ENCODE data around the gene SLC38A3. TPM values are rescaled to one million over a fixed set of nuclear protein-coding genes. Genes with fewer than 3 reads are reported as not detected.
A peak's percentile ranks its signal among the peaks of the same experiment; 100 is the strongest.

SLC38A3 gene
- total and polyA plus RNA-seq, 11 donors = 1.0 to 14.8 (median 8.4) TPM

DNA sequence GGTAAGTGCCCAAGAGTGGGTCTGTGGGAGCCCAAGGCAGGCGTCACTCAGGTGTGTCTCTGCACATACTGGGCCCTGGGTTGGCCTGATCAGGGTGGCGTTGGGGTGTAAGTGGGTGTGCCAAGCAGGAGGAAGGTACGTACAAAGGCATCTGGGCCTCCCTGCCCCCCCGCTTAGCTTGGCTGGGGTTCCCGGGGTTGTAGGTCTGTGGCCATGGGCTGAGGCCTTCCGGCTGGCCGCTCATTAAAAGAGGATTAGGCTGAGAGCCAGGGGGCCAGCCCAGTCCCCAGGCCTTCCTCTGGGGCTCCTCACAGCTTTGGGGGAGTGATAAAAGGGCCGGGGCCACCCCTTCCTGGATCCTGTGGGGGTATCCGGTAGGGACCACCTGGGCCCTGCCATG, 36.7 kb upstream of the SLC38A3 start:
- 52 to 64% (median 58%) methylated on average over 6 to 9 of the region's 9 CpGs for WGBS, 4 donors
- H3K27me3 ChIP-seq = no peaks in the 10 kb centered on the region
- TF ChIP-seq POLR2A (IDR thresholded peaks at IDR 0.05) (no peak), CTCF (IDR thresholded peaks at IDR 0.05) (no peak)
- DNase-seq (peak in 4 of 5 donors; percentile 47 to 70 (median 62)), ATAC-seq (peak in 2 of 4 donors; percentile 6 to 40)
- H3K4me3 ChIP-seq = no peak overlapping the region
- peak overlapping the region; percentile 29 to 92 (median 83) for H3K27ac ChIP-seq
- H3K36me3 ChIP-seq = no peaks in the 10 kb centered on the region
- intact Hi-C loops (cut with DNase I) = no loop called here
- peaks cover 35 to 95% (median 82%) of the 10 kb centered on the region in 12 donors for H3K4me1 ChIP-seq
- no peaks in the 10 kb centered on the region for H3K9me3 ChIP-seq

- ATAC-seq = no peak
- DNase-seq = no peak
- Histone ChIP-seq H3K36me3 (peaks cover 0 to 2% (median 0%) of the 10 kb centered on the region in 9 donors), H3K4me1 (peaks cover 35 to 93% (median 78%) of the 10 kb centered on the region in 12 donors), H3K9me3 (no peaks in the 10 kb centered on the region), H3K27ac (peak overlapping the region; percentile 29 to 92 (median 83)), H3K27me3 (no peaks in the 10 kb centered on the region), H3K4me3 (no peak overlapping the region)
- intact Hi-C loops (cut with DNase I) = no loop called here
- no peak for TF ChIP-seq CTCF (IDR thresholded peaks at IDR 0.05)
- no peak for TF ChIP-seq POLR2A (IDR thresholded peaks at IDR 0.05)
- WGBS, 4 donors = 76 to 89% (median 84%) methylated on average over 5 to 6 of the region's 6 CpGs
These were observed 36.3 kb upstream of the SLC38A3 start for GRCh38 chr3:50168791-50169190.

DNA sequence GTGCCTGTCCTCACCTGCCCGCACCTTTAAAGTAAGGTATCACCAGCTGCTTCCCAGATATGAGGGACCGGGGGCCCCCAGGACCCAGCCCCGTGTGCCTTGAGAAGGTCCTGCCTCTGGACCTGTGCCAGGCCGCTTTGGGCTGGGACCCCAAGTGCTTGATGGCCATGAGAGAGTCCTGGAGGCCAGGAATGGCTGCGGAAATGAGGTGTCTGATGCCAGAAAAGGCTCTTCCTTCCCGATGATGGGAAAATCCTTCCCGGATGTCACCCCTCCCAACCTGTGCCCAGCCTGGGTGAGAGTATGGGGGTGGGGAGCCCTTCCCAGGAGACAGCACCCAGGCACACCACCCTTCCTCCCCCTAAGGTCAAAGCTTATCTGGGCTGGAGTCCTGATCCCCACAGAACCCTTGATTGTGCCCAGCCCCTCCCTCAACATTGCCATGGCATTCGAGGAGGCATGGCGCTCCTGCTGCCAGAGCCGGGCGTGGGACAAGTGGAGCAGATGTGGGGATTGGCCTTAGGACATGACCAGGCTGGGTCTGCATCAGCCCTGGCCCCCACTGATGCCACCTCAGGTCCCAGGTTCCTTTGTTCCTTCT, 35.7 kb upstream of the SLC38A3 start:
- H3K27ac ChIP-seq = peak overlapping the region; percentile 47 to 92 (median 83)
- TF ChIP-seq CTCF (IDR thresholded peaks at IDR 0.05) = no peak
- no peak for TF ChIP-seq POLR2A (IDR thresholded peaks at IDR 0.05)
- intact Hi-C loops (cut with DNase I) = no loop called here
- DNase-seq (peak in 1 of 5 donors; percentile 64), ATAC-seq (peak in 1 of 4 donors; percentile 1)
- H3K4me3 ChIP-seq = no peak overlapping the region
- peaks cover 0 to 6% (median 0%) of the 10 kb centered on the region in 9 donors for H3K36me3 ChIP-seq
- H3K27me3 ChIP-seq = no peaks in the 10 kb centered on the region
- peaks cover 35 to 87% (median 75%) of the 10 kb centered on the region in 12 donors for H3K4me1 ChIP-seq
- H3K9me3 ChIP-seq = no peaks in the 10 kb centered on the region
- WGBS, 4 donors = 70 to 83% (median 74%) methylated on average over 8 to 11 of the region's 11 CpGs

DNA sequence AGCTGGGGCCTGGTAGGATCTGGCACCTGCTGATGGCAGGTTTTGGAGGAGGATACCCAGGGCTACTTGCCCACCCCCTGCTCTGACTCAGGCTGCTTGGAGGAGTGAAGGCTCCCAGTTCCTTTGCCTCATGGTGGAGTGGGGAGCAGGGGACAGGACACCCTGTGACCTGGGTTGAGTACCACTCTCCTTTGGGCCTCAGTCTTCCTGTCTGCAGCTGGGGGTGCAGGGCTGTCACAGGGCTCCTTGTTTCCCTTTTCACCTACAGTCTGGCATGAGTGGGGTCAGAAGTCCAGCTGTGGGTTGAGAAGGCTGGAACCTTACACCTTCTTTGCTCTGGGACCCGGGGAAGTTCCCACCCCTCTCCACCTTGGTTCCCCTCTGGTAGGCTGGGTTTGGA, 35.2 kb upstream of the SLC38A3 start:
- Histone ChIP-seq H3K36me3 (peaks cover 0 to 11% (median 0%) of the 10 kb centered on the region in 9 donors), H3K9me3 (no peaks in the 10 kb centered on the region), H3K27ac (peak overlapping the region; percentile 47 to 92 (median 83)), H3K4me1 (peaks cover 30 to 82% (median 69%) of the 10 kb centered on the region in 12 donors), H3K4me3 (no peak overlapping the region), H3K27me3 (no peaks in the 10 kb centered on the region)
- no peak for TF ChIP-seq POLR2A (IDR thresholded peaks at IDR 0.05)
- TF ChIP-seq CTCF (IDR thresholded peaks at IDR 0.05) = no peak
- intact Hi-C loops (cut with DNase I) = loop anchor here in 1 of 10 donors (5.0 kb wide), 1 partner anchor 48 kb away; no protein-coding TSS in a partner anchor
- DNase-seq (no peak), ATAC-seq (no peak)
- 86 to 100% (median 94%) methylated on average over 1 of the region's 1 CpG for WGBS, 4 donors
